Germinal center (tissue), 1 donor: ENCODE measurements around the gene OARD1.
"Not testable (repeated sequence)": the region's sequence is repeated elsewhere in the genome, so short reads cannot be mapped to it uniquely, and the experiment has no call there.

Experiments
- DNase-seq: peaks from one replicate; pipeline ENCODE4 v3.0.0; 2012; ENCODE audit warnings: mixed read lengths, low spot score

The OARD1 gene

DNA sequence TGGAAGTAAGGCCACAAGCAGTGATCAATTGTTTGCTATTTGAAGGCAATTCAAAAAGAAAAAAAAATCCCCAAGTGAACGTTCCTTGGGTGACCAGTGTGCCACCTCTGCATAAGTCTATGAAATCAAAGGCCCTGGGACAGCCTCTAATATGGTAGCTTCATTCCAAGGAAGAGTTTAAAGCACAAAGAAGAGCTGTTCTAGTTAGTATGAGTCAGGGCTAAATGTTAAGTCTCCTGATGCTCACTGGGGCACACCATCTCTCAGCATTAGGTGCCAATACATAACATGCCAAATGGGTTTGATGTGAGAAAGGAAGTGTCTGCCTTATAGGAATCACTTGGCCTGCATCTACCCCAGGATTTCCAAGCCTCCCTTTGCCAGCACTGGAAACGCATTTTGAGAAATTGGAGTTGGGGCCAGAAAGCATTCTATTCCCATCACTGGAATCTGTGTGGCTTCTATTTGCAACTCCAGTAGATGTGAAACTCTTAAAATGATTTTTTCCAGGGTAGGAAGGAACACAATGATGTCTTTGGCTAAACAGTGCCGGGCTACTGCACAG lies 46.1 kb downstream of the OARD1 start:
- DNase-seq = no peak

GRCh38 chr6:41023114-41023513 lies 49.0 kb downstream of the OARD1 start:
- DNase-seq = no peak

DNA sequence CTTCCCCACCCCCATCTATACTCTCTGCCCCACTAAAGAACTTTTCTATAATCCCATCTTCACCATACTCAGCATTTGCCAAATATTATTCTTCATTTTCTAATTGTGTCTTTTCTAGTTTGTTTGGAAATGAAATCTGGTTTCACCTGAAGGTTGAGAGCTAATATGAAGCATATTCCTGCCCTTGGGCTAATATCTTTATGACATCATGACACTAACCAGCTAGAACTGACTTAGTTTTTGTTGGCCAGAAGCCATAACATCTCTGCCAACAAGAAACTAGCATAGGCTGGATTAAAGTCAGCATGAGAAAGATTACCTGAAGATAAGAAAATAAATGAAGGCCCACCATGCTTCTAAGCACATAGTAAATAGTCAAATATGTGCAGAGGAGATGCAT lies 49.9 kb downstream of the OARD1 start:
- no peak for DNase-seq

- DNase-seq = no peak
These were observed 50.3 kb downstream of the OARD1 start for GRCh38 chr6:41021832-41022231.

DNA sequence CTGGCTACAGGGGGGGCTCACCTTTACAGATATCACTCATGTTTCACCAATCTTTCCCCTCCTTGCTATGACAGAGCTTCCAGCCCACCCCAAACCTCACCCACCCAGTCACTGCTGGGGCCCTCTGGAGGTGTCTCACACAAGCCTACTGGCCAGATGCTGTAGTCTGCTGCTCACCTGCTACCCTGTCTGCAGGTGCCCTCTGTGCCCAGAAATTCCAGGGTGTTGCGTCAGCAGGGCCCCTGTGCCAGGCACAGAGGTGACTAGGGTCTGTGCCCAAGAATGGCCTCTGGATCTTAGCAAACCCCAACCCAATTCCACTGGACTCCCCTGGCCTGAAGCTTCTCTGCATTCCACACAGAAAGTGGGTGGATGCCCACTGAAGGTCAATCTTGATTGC lies 54.5 kb downstream of the OARD1 start:
- DNase-seq = no peak

- DNase-seq = not testable (repeated sequence)
These were observed 56.3 kb downstream of the OARD1 start for GRCh38 chr6:41015860-41016259.

GRCh38 chr6:41014780-41015179 lies 57.4 kb downstream of the OARD1 start:
- no peak for DNase-seq
